SK-N-SH treated with all-trans-retinoic acid at 6 μM for 48 hours (cell line): ENCODE measurements around the gene PTPRO.

Experiments
- BACH2 ChIP-seq: fragments of 250-450 bp; sonication (Bioruptor Pico); IDR thresholded peaks from 2 replicates; pipeline ENCODE4 v1.9.0; 2021; ENCODE audit warnings: mild to moderate bottlenecking, borderline replicate concordance
- ZNF565 ChIP-seq: fragments of 450-650 bp; formaldehyde crosslinking; conservative IDR thresholded peaks from 2 replicates; pipeline ENCODE4 v1.5.0; 2020; ENCODE audit warnings: low read depth, mild to moderate bottlenecking, moderate library complexity
- ZNF70 ChIP-seq: fragments of 450-650 bp; formaldehyde crosslinking; IDR thresholded peaks from 2 replicates; pipeline ENCODE4 v1.5.0; 2020; ENCODE audit warnings: mild to moderate bottlenecking, moderate library complexity
- TF ChIP-seq, protein P1 (sequence below): fragments of 250-450 bp; sonication (Bioruptor Pico); IDR thresholded peaks from 2 replicates; pipeline ENCODE4 v1.8.0; 2020; ENCODE audit warnings: mild to moderate bottlenecking, moderate library complexity, borderline replicate concordance

- TF ChIP-seq, protein P1, sequence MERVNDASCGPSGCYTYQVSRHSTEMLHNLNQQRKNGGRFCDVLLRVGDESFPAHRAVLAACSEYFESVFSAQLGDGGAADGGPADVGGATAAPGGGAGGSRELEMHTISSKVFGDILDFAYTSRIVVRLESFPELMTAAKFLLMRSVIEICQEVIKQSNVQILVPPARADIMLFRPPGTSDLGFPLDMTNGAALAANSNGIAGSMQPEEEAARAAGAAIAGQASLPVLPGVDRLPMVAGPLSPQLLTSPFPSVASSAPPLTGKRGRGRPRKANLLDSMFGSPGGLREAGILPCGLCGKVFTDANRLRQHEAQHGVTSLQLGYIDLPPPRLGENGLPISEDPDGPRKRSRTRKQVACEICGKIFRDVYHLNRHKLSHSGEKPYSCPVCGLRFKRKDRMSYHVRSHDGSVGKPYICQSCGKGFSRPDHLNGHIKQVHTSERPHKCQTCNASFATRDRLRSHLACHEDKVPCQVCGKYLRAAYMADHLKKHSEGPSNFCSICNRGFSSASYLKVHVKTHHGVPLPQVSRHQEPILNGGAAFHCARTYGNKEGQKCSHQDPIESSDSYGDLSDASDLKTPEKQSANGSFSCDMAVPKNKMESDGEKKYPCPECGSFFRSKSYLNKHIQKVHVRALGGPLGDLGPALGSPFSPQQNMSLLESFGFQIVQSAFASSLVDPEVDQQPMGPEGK (CRISPR knock-in tag): no peak
- TF ChIP-seq BACH2 (CRISPR knock-in tag): no peak
- no peak for TF ChIP-seq ZNF70 (CRISPR knock-in tag)
- TF ChIP-seq ZNF565: no peak
Observed at GRCh38 chr12:15638231-15638630, 315.9 kb downstream of the PTPRO start.
